ENCODE measurements around the gene RARG. TPM values are rescaled to one million over a fixed set of nuclear protein-coding genes. Genes with fewer than 3 reads are reported as not detected.

RARG gene
- total and polyA plus RNA-seq, 2 donors (not counting 1 experiment from before 2014, with no cell fraction given) = 8.8 to 15.0 TPM

- no peaks in the 10 kb centered on the region for H3K9me3 Mint-ChIP-seq (ENCODE audit: insufficient read depth)
- Histone ChIP-seq H3K36me3 (replicated peaks in 1 of 2; ENCODE audit: control extremely low read depth in 1 of 2, control insufficient read depth in 1 of 2, extremely low read depth in 1 of 2, insufficient read depth in 2 of 2, low read length in 1 of 2) (no peaks in the 10 kb centered on the region), H3K79me2 (ENCODE audit: control insufficient read depth, insufficient read depth, low read length) (no peaks in the 10 kb centered on the region), H3K4me1 (ENCODE audit: control insufficient read depth in 2 of 2, insufficient read depth in 2 of 2, low read length in 2 of 2) (peaks cover 42 to 58% of the 10 kb centered on the region in 2 donors), H3K27me3 (replicated peaks in 1 of 4; ENCODE audit: control extremely low read depth in 1 of 4, control insufficient read depth in 3 of 4, insufficient read depth in 4 of 4, low read length in 3 of 4) (peaks cover 0 to 11% (median 2%) of the 10 kb centered on the region in 4 experiments), H3K4me3 (ENCODE audit: control extremely low read depth in 1 of 5, extremely low read depth in 1 of 5, insufficient read depth in 1 of 5, low read depth in 2 of 5, low read length in 4 of 5) (no peak overlapping the region), H3K4me2 (replicated peaks; ENCODE audit: low read depth, low read length, poor library complexity, severe bottlenecking) (peak overlapping the region; percentile 51), H2AFZ (ENCODE audit: insufficient read depth, low read depth, low read length, poor library complexity, severe bottlenecking) (no peak overlapping the region), H3K27ac (ENCODE audit: low read length in 2 of 2) (no peak overlapping the region), H3K9me3 (ENCODE audit: control extremely low read depth in 1 of 3, control insufficient read depth in 2 of 3, insufficient read depth in 1 of 3, low read length in 2 of 3) (peaks cover 0 to 3% (median 0%) of the 10 kb centered on the region in 3 donors), H4K20me1 (ENCODE audit: control insufficient read depth, insufficient read depth, low read length, poor library complexity, severe bottlenecking) (no peaks in the 10 kb centered on the region), H3K9ac (ENCODE audit: low read length) (no peak overlapping the region)
- peaks cover 6% of the 10 kb centered on the region for H3K27me3 Mint-ChIP-seq
- ChIA-PET CTCF (interaction anchor here (1.0 to 3.0 kb wide), 4 partner anchors 15 to 25 kb away, joined by 3 to 16 read pairs (median 6); a partner anchor contains a TSS), POLR2A (interaction anchor here (1.0 kb wide), 1 partner anchor 16 kb away, joined by 4 read pairs; no protein-coding TSS in a partner anchor)
- peaks cover 49% of the 10 kb centered on the region for H3K4me1 Mint-ChIP-seq
- TF ChIP-seq CTCF (IDR thresholded peaks at IDR 0.05) = no peak
- ATAC-seq (ENCODE audit: low read depth) (no peak), DNase-seq (peak; percentile 21)
- H3K4me3 Mint-ChIP-seq = peak overlapping the region; percentile 16
- WGBS (ENCODE audit: insufficient coverage) = 89% methylated on average over 4 of the region's 9 CpGs
- H3K27ac Mint-ChIP-seq = peak overlapping the region; percentile 15
- intact Hi-C loops (cut with micrococcal nuclease) = no loop called here
These were observed 3.9 kb upstream of the RARG start for GRCh38 chr12:53235742-53236442.

DNA sequence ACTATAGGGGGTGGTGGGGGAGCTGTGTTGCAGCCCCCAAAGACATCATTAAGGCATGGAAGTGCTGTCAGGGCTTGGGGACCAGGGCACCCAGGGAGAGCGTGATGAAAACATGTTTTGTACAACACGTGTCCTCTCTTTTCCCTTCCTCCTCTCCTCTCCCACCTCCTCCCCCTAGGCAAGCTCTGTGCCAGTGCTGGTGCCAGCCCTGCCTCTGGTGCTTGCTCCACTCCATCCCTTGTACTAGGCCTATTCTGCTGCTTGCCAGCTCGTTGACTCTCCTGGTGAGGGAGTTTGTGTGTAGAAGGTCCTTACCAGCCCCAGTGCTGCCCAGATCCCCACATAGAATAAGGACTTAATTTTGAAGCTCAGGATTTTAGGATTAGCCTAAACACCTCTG, 3.2 kb upstream of the RARG start:
- Histone ChIP-seq H3K27ac (ENCODE audit: low read length in 2 of 2) (no peak overlapping the region), H3K36me3 (replicated peaks in 1 of 2; ENCODE audit: control extremely low read depth in 1 of 2, control insufficient read depth in 1 of 2, extremely low read depth in 1 of 2, insufficient read depth in 2 of 2, low read length in 1 of 2) (no peaks in the 10 kb centered on the region), H3K27me3 (replicated peaks in 1 of 4; ENCODE audit: control extremely low read depth in 1 of 4, control insufficient read depth in 3 of 4, insufficient read depth in 4 of 4, low read length in 3 of 4) (peaks cover 0 to 11% (median 2%) of the 10 kb centered on the region in 4 experiments), H3K4me2 (replicated peaks; ENCODE audit: low read depth, low read length, poor library complexity, severe bottlenecking) (no peak overlapping the region), H3K4me3 (ENCODE audit: control extremely low read depth in 1 of 5, extremely low read depth in 1 of 5, insufficient read depth in 1 of 5, low read depth in 2 of 5, low read length in 4 of 5) (no peak overlapping the region), H2AFZ (ENCODE audit: insufficient read depth, low read depth, low read length, poor library complexity, severe bottlenecking) (no peak overlapping the region), H3K9me3 (ENCODE audit: control extremely low read depth in 1 of 3, control insufficient read depth in 2 of 3, insufficient read depth in 1 of 3, low read length in 2 of 3) (peaks cover 0 to 3% (median 0%) of the 10 kb centered on the region in 3 donors), H3K79me2 (ENCODE audit: control insufficient read depth, insufficient read depth, low read length) (no peaks in the 10 kb centered on the region), H3K9ac (ENCODE audit: low read length) (no peak overlapping the region), H4K20me1 (ENCODE audit: control insufficient read depth, insufficient read depth, low read length, poor library complexity, severe bottlenecking) (no peaks in the 10 kb centered on the region), H3K4me1 (ENCODE audit: control insufficient read depth in 2 of 2, insufficient read depth in 2 of 2, low read length in 2 of 2) (peaks cover 35 to 51% of the 10 kb centered on the region in 2 donors)
- TF ChIP-seq CTCF (IDR thresholded peaks at IDR 0.05) = no peak
- TF ChIP-seq EZH2 (IDR thresholded peaks at IDR 0.05; ENCODE audit: borderline replicate concordance, insufficient read depth, low read depth, low read length, poor library complexity, severe bottlenecking) = no peak
- 90% methylated on average over 2 of the region's 3 CpGs for WGBS (ENCODE audit: insufficient coverage)
- Mint-ChIP-seq H3K27ac (no peak overlapping the region), H3K9me3 (ENCODE audit: insufficient read depth) (no peaks in the 10 kb centered on the region), H3K27me3 (peaks cover 6% of the 10 kb centered on the region), H3K4me3 (no peak overlapping the region), H3K4me1 (peaks cover 46% of the 10 kb centered on the region)
- ATAC-seq (ENCODE audit: low read depth) (no peak), DNase-seq (no peak)
- POLR2A ChIA-PET = no interaction called here
- CTCF ChIA-PET = interaction anchor here (1.1 to 3.0 kb wide), 2 partner anchors 16 to 22 kb away, joined by 3 to 16 read pairs; a partner anchor contains a TSS
- intact Hi-C loops (cut with micrococcal nuclease) = no loop called here

Data from B cell (primary cell).